Stimulated activated CD4-positive, alpha-beta T cell treated with anti-CD3 and anti-CD28 coated beads, Interleukin-1b, Interleukin-23, amount 100 ng/mL, for 24 hours (primary cell): ENCODE data around the gene CHST13.

ENCODE experiments used
- DNase-seq, 4 experiments: peaks; one replicate each; pipeline ENCODE4 v3.0.0-alpha.2; 2020; ENCODE audit warnings: low read depth in 4 of 4, low spot score in 1 of 4

CHST13 gene

DNA sequence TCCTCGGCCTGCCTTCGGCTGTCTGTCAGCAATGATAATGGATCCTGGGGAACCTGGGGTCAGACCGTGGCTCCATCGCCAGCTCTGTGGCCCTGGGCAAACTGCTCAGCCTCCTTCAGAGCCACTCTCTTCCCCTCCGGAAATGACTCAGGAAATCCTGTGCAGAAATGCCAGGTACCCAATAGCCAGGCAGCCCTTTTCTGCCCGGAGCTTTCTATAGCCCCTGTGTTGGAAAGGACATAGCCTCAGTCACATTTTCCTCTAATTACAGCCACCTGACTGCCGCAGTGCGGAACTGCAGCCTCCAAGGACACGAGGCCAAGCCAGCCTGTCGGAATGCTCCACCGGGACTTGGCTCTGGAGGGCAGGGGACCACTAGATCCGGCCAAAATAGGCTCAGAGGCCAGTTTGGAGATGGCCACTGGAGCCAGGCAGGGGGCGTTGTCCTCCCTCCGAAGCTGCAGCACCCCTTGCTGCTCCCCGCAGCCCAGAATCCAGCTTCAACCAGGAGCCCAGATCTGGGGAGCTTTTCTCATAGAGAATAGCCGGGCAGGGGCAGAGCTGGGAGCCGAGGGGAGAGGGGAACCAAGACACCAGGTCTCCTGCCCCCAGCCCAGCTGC, 36.7 kb upstream of the CHST13 start:
- DNase-seq: no peak

DNA sequence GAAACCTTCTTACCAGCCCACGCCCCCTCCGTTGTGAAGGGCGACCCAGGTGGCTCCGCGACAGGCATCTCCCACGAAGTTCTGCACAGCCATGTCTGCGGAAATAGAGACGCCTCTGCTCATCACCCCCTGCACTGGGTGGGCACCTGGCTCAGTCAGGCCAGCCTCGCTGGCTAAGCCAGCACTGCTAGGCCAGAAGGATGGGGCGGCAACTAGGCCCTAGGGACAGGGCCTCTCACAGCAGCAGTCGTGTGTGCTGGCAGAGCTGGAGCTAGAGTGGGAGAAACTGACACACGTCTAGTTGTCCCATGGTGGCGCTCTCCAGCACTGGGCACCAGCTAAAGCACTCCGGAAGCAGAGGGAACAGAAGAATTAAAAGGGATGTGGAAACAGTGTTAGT, 35.8 kb upstream of the CHST13 start:
- no peak for DNase-seq

DNA sequence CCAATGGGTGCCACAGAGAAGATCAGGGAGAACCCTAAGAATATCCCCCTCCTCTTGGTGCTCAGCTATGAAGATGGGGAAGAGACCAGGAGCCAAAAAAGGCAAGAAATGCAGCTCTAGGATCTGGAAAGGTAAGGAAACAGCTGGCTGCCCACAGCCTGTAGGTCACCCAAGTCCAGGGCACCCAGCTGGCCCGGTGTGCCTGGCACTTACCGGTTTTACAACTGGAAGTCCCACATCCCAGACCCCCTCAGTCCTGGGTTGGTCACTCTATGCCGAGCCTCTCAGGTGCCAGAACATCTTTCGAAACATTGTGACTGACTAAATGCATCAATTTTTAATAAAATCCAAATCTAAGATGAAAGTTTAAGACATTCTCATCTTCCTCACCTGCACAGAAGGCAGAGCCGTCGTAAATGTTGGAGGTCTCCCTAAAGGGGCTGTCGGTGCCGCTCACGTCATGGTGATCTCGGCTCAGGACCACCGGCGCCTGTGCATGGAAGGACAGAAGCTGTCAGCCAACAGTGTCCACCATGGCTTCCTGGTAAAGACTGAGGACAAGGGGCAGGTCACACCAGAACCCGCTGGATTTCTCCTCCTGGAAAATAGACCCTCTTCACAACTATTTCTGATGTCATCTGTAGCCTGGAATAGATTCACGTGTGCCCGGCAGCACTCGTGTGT, 34.9 kb upstream of the CHST13 start:
- DNase-seq: no peak

DNA sequence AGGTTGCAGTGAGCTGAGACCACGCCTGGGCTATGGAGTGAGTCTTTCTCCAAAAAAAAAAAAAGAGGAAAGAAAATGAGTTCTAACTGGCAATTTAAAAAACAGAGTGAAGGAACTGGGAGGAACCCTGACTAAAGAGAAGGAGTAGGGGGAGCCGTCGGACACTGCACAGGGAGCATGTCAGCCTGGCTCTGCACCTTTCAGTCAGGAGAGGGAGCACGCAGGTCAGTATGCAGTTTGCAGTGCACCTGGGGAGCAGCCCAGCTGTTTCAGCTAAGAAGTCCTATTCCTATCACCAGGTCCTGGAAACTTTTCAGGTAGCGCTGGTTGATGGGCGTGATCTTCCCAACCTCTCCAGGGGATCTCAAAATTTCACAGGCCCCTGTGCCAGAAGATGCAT, 33.3 kb upstream of the CHST13 start:
- DNase-seq: no peak

DNA sequence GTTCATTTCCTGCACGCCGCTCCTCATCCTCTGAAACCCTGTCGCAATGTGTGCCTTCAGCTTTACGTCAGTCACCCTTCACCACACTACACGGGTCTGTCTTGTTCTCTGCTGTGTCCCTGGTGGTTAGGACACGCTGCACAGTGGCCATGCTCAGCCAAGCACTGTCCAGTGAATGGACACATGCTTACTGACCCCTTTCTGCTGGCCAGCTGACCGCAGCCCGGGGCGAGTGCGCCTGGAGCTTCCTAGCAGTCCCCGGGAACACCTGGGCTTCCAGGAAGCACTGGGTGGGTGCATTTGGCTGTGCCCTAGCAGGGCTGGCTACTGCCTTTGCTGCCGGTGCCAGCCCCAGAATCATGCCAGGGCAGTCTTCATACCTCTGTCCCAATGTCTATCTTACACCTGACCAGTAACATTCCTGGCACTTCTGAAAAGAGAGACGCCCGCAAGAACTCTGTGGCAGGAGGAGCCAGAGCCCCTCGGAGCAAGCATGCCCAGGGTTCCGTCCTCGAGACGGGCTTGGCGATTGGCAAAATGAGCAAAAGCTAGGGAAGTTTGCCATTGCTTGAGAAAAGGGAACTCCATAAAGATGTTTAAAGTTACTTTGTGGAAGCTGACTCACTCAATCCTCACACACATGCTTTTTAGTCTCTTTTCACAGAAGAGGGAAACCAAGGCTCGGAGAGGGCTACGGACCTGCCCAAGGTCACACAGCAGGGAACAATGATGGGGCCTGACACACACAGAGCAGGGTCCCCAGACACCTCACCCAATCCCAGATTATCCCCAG, 32.5 kb upstream of the CHST13 start:
- DNase-seq: no peak

DNA sequence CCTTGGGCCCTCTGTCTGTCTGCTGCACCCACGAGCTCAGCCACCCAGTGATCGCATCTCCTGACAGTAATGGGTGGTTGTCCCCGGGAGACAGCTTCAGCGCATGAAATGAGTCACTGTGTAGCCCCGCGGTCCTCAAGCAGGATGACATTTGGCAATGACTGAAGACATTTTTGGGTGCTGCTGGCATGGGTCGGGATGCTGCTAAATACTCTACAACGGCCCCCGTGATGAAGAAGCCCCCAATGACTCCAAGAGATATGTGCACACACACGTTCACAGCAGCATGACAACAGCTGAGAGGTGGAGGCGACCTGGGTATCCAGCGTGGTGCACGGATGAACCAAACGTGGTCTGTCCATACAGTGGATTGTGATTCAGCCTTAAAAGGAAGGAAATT, 30.9 kb upstream of the CHST13 start:
- no peak for DNase-seq

DNA sequence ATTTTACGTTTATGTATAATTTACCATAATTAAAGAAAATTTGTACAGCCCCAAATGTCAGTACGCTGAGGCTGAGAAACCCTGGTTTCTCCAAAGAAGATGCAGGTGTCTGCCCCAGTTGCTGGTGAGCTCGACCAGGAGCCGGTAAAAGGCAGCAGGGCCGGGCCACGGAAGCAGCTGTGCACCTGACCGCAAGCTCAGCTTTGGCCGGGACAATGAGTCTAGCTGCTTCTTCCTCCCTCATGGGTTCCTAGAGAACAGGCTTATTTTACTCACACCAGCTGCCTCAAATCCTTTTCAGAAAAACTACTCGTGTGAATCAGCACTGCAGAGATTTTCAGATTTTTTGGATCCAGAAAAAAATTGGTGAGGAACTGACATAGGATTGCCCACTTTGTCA, 30.2 kb upstream of the CHST13 start:
- DNase-seq: no peak

DNA sequence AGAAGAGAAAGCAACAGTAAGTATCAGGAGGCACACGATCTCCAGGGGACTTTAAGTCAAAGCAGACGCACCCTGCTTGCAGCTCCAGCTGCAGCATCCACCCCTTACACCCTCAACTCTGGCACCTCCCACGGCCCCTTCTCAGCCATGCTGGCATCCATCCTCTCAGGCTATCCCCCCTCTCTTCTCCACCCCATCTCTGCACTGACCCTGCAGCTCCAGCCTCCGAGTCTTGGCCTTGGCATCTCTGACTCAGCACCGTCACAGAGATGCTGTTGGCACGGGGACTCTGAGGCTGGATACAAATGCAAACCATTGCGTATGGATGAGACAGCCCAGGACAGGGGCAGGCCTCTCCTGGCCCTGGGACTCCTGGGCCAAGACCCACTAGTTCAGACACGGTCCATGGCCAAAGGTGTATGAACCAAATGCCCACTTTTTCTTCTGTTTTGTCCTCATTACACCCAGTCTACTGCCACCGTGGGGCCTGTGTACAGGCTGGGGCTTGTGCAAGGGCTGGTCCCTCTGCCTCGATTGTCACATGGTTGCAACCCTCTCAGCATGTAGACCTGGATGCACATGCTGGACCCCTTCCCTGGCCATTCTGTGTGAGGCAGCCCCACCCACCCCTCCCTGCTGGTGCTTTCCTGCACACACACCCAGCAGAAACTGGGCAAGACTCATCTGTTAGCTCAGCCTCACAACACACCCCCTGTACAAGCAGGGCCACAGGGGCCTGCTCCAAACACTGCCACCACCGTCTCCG, 29.6 kb upstream of the CHST13 start:
- no peak for DNase-seq

DNA sequence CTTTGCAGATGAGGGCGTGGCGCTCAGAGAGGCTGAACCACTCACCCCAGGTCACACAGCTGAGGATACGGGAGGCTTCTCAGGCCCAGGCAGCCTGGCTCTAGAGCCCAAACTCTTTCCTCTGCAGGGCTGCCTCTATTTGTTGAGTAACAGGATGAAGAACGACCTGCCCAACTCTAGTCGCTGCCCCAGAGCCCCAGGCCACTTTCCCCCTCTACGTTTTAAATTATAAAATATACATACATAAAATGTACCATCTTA, 29.1 kb upstream of the CHST13 start:
- no peak for DNase-seq

DNA sequence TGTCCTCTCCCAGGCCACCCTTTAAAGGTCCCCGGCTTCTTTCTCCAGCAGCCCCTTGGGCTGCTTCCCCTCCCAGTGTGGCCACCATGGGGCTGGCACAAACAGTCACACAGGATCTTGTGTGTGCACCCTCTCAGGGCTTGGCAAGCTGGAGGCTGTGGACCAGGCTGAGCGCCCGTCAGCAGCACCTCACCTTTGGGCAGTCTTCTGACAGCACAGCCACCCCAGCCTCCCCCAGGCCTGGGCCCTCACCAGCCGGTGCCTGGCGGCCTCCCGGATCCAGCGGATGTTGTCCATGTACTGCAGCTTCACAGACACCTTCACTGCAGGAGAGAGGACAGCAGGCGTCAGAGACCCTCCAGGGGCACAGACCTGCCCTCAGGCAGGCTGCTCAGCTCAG, 28.2 kb upstream of the CHST13 start:
- DNase-seq: no peak

DNA sequence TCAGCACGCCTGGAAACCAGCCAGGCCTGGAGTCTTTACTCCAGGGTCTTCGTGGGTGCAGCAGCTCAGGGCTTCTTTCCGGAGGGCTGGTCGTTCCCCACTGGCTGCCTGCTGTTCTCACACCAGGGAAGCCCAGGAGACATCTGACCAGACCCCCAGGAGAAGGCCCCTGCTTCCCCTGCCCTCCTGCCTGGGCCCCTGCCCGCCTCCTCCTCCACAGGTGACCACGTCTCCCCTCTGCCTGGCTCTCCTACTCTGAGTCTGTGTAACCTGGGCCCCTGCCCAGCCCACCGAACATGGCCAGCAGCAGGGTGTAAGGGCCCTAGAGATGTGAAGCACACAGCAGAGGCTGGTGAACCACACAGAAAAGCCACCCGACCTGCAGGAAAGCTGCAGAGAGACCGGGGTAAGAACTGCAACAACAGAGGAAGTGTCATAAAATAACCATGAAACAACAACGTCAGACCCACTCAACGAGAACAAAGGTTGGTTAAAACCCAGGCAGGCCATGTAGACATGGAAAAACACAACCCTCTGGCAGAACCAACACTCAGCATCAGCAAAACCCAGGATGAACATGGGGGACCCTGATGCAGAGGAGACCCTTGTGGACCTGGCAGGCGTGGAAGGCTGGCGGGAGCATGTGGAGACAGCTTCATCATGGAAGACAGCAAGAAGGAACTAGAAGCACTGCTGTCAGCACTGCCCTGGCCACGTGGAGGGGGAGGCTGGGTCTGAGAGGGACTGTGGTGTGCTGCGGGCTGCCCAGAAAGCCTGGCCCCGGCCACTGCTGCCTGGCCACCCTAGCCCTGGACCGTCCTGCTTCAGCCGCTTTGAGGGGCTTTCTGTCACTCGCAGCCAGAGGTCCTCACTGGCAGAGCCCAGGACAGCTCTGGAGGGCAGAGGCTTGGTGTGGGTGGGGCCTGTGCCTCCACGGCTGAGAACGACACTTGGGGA, 26.8 kb upstream of the CHST13 start:
- no peak for DNase-seq

DNA sequence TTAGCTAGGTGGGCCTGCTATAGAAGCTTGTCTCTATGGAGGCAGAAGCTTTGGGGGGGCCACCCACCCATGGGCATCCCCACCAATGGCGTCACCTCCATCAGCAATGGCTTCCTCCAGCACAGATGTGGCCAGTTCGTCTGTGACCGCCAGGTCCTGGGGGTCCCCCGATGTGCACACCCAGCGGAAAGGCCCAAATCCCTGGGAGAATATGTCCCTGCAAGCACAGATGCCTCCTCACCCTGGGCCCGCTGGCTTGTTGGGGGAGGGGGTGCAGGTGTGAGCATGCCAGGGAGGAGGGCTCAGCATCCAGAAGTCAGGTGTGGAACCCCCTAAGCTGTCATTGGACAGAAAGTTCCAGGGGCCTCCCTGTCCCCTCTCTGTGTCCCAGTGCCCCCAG, 26.0 kb upstream of the CHST13 start:
- DNase-seq: no peak

DNA sequence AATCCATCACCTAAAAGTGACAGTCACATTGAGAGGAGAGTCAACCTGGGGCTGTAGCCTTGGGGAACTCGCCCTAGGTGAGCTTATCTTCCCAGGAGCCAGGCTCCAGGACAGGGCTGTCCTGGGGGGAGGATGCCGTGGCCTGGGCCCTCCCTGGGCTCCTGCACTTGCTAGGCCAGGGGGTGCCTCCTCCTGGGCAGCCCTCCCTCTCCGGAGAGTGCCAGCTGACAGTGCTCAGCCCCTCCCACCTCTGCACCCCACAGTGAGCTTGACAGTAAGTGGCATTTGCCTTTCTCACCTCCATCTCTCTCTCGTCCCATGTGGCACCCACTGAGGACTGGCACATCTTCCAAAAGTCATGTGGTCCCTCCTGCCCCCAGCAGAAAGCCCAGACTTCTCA, 25.5 kb upstream of the CHST13 start:
- no peak for DNase-seq

DNA sequence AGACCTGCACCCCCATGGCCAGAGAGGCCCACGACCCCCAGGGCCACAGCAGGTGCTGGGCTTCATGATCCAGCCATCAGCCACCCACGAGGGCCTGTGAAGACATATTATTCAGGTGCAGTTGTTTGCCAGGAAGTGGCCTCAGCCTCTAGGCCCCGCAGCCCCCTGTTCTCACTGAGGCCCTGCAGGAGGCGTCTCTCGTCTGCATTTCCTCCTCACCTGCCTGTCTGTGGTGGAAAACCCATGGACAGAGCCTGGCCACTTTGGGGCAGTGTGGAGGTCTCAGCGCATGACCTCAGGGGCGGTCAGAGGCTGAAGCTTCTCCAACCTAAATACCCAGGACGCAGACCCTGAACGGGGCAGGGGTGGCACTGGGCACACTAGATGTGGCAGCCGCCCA, 25.0 kb upstream of the CHST13 start:
- no peak for DNase-seq

DNA sequence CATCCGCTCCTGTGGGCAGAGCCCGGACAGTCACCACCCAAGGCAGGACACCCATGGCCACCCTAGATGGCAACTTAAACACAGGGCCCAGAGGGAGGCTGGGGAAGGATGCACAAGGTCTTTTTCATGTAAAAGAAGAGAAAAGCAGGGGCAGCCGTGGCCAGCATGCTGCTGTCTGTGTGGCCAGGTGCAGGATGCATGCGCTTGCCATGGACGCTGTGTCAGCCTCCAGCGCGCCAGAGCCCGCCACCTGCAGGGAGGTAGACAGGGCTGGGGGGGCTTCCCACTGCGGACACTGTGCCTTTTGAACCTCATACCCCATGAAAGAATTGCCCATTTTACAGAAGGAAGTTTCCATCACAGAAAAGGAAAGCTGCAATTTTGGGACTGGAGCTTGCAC, 24.6 kb upstream of the CHST13 start:
- no peak for DNase-seq

DNA sequence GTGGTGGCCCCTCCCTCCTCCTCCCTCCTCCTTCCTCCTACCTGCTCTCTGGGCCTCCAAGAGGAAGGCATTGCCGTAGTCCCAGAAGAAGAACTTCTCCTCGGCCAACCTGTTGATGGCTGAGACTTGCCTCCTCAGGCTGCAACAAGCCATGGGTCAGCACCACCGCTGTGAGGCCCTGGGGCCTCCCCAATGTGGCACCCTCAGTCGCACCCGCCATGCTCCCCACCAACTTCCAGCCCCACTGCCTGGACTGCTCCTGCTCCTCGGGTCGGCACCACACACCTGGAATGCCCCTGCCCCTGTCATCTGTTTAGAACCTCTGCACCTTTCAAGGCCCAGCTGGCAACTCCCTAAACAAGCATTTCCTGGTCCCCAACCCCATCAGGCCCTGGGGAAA, 23.9 kb upstream of the CHST13 start:
- no peak for DNase-seq

DNA sequence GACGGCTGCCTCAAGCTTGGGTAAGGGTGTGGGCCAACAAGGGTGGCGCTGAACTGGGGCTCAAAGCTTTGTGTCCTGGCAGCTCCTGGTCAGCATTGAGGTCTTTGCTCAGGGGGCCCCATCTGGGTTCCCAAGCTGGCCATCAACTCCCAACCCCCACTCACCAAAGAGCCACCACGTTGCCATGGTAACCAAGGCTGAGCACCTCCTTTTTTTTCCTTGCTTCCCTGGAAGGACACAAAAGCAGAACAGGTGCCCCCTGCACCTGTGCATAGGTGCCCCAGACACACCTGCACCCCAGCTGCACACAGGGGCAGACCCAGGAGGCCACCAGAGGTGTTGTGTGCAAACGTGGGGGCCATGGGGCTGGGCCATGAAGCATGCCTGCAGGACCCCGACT, 22.9 kb upstream of the CHST13 start:
- no peak for DNase-seq

DNA sequence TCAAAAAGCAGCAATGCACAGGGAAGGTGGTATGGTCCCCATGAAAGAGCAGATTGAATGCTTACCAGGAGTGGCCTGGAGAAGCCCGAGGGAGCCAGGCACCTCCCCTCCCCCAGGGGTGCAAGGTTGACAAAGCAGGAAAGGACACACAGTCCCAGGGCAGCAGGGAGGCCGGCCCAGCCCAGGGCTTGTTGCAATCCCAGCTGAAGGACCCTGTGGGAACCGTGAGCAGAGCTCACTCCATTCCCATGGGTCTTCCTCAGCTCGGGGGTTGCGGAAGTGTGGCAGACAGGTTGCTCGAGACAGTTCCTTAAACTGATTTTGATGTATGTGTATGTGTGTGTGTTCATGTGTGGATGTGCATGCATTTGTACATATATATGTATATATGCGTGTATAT, 22.2 kb upstream of the CHST13 start:
- DNase-seq: no peak

DNA sequence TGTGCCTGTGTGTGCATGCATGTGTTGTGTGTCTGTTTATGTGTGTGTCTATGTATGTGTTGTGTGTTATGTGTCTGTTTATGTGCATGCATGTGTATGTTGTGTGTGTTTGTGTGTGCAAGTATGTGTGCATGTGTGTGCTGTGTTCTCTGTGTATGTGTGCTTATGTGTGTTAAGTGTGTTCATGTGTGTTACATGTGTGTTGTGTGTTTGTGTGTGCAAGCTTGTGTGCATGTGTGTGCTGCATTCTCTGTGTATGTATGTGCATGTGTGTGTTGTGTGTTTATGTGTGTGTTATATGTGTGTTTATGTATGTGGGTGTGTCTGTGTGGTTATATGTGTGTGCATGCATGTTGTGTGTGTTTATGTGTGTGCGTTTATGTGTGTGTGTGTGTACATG, 21.3 kb upstream of the CHST13 start:
- no peak for DNase-seq

DNA sequence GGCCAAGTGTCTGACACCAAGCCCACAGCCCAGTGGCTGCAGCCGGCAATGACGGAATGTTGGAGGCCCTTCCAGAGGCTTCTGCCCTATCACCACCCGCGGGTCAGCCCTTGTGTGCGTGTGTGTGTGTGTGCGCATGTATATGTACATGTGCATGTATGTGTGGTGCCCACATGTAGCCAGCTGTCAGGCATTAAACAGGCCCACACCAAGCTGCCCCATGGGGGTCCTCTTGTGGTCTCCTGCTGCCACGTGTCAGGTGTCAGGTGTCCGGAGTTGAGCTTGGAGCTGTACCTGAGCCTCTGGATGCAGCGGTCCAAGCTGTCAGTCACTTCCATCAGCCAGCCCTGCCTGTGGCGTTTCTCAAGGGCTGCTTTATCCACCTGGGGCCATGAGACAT, 20.3 kb upstream of the CHST13 start:
- no peak for DNase-seq

DNA sequence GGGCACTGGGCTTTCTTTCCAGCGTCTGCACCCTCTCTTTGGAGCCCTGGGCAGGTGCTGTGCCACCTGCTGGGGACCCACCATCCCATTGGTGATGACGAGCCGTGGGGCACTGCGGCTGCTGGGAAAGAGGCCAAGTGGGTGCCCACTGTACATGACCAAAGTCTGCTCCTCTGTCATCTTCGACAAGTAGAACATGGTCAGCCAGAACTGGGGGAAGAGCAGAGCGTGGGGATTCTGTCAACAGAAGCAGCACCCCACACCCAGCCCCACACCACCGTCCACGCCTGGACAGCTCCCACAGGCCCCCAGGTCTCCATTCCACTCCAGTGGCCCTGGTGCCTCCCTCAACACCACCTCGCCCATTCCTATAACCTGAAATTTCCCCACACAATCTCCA, 16.1 kb upstream of the CHST13 start:
- DNase-seq: no peak
